D341Med (cell line): Measurements from ENCODE around the gene SH3PXD2A.
A peak's percentile ranks its signal among the peaks of the same experiment; 100 is the strongest.

Experiments used
- DNase-seq: peaks from one replicate; pipeline ENCODE4 v3.0.0; 2012; ENCODE audit warnings: low spot score

Gene SH3PXD2A

DNA sequence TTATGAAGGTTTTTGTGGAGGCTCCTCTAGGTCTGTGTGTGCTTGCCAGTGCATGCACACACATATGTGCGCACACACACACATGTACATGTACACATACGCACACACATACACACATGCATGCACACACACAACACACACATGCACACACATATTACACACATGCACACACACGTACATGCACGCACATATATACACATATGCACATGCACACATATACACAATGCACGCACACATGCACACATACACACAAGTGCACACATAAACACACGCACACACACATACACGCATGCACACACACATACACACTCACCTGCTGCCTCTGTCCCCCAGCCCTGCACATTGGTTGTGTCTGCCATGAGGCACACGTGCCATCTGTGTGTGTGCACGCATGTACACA, 295.6 kb downstream of the SH3PXD2A start:
- no peak for DNase-seq

DNA sequence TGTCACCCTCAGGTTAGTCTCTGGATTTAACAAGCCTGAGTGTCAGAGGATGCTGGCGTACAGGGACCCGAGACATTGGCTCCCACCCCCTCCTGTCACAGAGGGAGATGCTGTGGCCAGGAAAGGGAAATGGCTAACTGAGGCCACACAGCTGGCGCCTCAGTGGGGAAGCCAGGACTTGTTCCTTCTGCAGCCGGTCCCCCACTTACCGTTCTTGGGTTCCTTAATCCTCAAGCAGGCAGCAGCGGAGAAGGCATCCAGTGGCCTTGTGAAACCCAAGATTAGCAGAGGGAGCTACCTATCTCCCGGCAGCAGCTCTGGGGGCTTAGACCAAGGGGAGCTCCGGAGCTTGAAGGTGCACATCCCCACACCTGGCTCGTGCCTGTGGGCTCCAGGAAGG, 296.5 kb downstream of the SH3PXD2A start:
- no peak for DNase-seq

GRCh38 chr10:103557455-103557854, 297.9 kb downstream of the SH3PXD2A start:
- no peak for DNase-seq

DNA sequence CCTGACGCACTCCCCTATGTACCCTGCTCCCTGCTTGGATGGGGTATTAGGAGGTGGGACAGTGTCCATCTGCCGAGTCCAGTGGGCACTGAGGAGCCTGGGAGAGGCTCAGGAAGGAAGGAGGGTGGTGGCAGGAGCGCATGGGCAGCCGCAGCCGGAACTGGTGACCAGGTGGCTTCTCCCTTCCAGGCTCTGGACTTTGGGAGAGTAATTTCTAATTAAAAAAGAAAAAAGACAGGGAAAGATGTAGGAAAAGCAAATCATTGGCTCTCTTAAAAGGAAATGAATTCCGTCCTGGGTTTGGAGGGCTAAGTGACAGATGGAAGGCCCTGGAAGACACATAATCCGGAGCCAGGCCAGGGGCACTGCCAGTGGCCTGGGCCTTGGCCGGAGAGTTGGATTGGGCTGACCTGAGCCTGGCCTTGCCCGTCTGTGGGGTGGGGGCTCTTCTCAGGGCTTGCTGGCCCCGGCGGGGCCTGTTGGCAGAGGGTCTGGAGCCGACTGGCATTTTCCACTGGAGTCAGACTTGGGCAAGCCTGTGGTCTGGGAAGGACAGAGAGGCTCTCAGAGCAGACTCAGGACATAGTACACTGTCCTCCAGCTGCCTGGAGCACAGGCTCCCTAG, 298.9 kb downstream of the SH3PXD2A start:
- no peak for DNase-seq

- DNase-seq = no peak
These were observed 299.7 kb downstream of the SH3PXD2A start for GRCh38 chr10:103555712-103556111.

- DNase-seq = no peak
These were observed 300.1 kb downstream of the SH3PXD2A start for GRCh38 chr10:103555325-103555649.

- DNase-seq = peak; percentile 70
These were observed 300.7 kb downstream of the SH3PXD2A start for GRCh38 chr10:103554488-103555324.

DNA sequence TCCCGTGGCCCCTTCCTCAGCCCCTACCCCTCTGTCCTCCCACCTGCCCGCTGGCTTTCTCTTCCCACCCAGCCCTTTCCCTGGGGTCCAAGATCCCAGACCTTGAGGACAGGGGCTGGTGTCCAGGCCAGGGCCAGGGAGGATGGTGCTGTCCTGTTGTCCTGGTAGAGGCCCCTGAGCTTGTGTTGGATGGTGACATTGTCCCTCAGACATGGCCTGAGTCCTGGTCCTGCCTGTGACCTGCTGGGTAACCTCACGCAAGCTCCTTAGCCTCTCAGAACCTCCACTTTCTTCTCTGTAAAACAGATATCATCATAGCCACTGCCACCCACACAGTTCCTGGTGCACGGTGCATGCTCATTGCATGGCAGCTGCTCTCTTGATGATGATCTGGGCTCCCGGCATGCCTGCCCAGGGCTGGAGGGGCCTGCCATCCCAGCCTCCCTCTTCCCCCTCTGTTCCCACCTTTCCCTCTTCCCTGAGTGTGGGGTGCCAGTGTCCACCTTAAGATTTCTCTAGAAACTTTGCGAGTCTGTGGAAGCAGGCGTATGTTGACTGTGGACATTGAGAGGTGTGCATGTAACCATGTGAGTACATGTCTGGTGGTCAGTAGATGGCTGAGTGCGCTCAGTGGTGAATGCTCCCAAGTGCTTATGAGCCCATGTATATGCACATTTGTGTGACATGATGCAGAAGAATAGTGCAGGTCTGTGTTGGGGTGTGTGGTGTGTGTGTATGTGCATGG, 301.5 kb downstream of the SH3PXD2A start:
- DNase-seq = no peak

- DNase-seq = no peak
These were observed 302.3 kb downstream of the SH3PXD2A start for GRCh38 chr10:103552856-103553742.

GRCh38 chr10:103551619-103552602, 303.5 kb downstream of the SH3PXD2A start:
- DNase-seq = no peak

DNA sequence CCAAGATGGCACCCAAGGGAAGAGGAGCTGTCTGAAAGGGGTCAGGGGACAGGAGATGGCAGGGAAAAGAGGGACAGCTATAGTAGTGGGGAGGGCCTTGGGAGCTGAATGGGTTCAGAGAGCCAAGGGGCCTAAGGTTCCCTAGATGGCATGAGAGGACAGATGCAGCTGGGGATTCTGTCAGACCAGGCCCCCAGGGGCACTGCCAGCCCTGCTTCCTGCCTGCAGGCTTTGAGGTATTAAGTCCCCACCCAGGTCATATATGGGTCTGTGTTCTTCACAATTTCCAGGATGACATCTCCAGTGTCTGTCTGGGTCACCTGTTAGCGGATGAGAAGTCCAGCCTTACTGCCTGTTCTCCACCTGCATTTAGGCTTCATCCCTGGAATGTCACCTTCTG, 305.1 kb downstream of the SH3PXD2A start:
- DNase-seq = no peak

DNA sequence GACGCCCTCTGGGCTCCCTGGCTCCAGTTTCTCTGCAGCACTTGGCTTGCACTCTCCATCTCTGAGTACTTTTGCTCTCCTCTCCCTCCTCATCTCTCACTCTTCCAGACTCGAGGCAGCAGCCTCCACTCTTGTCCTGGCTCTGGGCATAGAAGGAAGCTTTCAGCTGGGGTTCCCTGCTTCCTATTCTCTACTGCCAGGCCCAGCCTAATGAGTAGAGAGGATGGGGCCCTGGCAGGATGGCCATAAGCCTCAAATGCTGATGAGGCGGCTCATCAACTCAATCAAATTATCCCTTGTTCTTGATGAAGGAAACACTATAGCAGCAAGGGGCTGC, 306.1 kb downstream of the SH3PXD2A start:
- DNase-seq = no peak

DNA sequence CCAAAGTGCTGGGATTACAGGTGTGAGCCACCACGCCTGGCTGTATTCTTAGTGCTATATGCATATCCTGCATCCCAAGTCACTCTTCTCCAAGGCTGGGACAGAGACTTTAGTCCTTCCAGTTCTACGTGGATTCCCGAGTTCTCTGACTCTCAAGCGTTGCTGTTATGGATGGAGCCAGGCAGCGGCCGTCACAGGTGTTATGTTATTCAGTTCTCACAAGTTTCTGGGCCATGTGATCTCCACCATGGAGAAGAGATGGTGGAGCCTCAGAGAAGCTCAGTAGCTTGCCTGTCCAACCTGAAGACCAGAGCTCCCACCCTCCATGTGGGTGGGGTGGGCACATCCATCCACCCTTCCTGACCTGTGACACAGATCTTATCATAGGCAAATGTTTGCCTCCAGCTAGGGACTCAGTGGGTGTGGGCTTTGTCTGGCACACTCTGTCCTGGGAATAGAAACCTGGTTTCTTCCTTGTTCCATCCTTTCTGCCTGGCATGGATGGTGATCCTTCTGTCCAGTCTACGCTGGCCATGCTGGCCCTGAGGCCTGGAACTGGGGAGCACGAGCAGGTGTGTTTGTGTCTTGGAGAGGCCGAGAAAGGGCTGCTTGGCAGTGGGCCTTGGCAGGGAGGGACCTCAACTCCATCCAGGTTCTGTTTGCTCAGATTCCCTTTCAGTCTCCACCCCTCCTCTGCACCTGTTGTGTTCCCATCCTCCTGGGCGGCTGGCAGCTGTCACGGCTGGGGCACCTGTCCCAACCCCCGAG, 306.6 kb downstream of the SH3PXD2A start:
- DNase-seq = no peak

DNA sequence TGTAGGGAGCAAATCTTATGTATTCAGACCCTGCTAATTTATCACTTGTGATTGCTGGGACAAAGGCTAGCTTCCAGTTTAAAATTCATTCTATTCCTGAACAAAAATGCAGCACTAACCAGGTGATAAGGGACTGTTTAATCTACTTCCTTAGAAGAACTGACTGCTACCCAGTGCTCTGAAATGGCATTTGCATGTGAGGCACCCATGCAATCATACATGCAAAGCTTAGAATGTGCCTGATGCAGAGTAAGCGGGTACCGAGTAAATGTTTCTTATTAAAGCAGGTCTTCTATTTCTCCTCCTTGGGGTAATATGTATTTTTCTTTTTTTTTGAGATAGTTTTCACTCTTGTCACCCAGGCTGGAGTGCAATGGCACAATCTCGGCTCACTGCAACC, 307.4 kb downstream of the SH3PXD2A start:
- no peak for DNase-seq

- DNase-seq = peak; percentile 61
These were observed 307.9 kb downstream of the SH3PXD2A start for GRCh38 chr10:103547391-103547946.

DNA sequence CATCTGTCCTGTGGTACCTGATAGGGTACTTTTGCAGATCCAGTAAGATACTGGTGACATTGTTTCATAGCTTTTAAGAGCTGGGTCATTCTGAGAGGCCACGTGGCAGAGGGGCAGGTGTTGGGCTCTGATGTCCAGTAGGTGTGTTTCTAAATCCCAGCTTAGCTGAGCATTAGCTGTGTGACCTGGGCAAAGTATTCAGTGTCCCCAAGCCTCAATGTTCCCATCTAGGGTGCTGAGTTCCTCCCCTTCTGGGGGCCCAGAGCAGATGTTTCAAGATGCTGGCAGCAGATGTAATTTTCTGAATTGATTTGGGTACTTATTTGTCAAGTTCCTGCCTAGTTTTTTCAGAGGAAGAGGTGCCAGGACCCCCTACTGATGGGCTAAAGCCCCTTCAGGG, 309.0 kb downstream of the SH3PXD2A start:
- DNase-seq = no peak

GRCh38 chr10:103545771-103546281, 309.6 kb downstream of the SH3PXD2A start:
- no peak for DNase-seq

- no peak for DNase-seq
These were observed 310.0 kb downstream of the SH3PXD2A start for GRCh38 chr10:103545366-103545765.

- DNase-seq = no peak
These were observed 310.6 kb downstream of the SH3PXD2A start for GRCh38 chr10:103544657-103545310.
